HG03045 (cell line): ENCODE results near the gene LRRFIP1.

Source experiments
- ATAC-seq: cut with Tn5 transposase; IDR thresholded peaks from one replicate; pipeline ENCODE4 v1.9.1; 2021; ENCODE audit warnings: mild to moderate bottlenecking, moderate library complexity; ENCODE audit not compliant: unreplicated experiment

Gene LRRFIP1

DNA sequence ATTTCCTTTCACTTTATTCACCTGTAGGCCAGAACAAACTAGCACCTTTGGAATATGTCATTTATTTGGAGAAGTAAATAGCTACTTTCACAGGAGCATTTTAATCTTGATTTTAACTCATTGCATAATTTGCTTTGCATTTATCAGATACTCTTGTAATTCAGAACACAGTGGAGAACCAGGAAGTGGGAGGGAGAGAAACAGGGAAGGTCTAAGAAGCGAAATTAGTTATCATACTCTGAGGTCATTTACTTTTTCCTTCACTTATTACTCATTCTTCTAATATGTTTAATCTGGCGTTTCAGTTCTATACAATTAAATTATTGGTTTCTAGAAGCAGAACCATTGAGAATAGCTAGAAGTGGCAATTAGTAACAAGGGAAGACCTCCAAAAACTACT lies 191.8 kb downstream of the LRRFIP1 start:
- no peak for ATAC-seq

- ATAC-seq, result no peak
Measured at GRCh38 chr2:237820421-237820820, 193.0 kb downstream of the LRRFIP1 start.

- ATAC-seq, result no peak
Measured at GRCh38 chr2:237823544-237823943, 196.2 kb downstream of the LRRFIP1 start.

DNA sequence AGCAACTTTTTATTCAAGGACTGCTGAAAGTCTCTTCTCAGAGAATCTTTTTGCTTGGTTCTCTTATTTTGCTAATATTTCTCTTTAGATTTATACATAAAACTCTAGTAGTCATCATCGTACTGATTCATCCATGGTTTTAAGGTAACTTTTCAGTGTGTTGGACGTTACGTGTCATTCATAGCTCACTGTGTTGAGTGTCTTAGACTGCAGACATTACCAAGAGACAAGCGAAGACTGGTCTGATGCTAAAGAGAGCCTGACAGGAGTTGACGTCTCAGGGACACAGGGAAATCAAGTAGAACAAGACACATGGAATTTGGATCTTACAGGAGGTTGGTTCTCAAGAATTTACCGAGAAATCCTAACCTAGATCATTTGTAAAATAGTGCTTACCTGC lies 196.7 kb downstream of the LRRFIP1 start:
- ATAC-seq, result no peak

DNA sequence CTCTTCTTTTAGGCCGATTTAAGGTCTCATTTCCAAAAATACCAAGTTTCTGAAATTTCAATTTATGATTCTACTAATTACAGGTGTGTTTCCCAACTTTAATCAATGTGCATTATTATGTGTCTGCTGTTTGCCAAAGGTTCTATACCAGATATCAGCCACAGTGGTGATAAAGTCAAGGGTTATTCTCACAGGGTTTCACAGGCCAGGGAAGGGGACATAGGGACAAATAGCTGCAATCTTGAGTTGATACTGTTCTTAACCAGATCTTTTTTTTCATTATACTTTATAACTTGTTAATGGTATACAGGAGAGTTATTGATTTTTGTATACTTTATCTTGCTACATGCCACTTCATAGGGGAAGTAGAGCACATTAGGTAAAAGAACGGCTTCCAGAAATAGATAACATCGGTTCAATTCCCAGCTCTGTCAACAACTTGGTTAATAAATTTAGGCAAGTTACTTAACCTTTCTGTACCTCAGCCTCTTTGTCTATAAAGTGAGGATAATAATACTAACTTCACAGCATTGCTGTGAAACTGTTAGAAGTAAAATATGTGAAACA lies 200.1 kb downstream of the LRRFIP1 start:
- ATAC-seq, result no peak
